Middle frontal gyrus (tissue), 1 donor: ENCODE results near the gene BRWD1.

Experiments
- DNase-seq: peaks from one replicate; pipeline ENCODE4 v3.0.0-alpha.2; 2015; ENCODE audit warnings: low spot score; ENCODE audit errors: extremely low spot score

The BRWD1 gene

DNA sequence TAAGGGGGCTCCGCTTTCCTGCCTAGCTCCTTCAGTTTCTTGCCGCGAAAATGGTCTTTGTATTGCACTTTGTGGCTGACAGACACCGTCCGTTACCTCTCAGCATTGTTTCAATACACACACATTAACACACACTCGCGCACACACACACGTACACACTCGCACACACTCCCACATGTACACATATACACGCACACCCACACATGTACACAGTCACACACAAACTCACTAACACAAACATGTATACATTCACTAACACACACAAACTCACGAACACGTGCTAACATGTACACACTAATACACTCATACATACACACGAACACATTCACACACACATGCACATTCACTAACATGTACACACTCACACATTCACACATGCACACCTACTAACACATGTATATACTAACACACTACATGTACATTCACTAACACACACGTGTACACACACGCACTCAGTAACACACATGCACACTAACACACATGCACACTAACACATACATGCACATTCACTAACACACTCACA, 179.1 kb downstream of the BRWD1 start:
- no peak for DNase-seq
